ENCODE results near the gene CBLB.

The CBLB gene

DNA sequence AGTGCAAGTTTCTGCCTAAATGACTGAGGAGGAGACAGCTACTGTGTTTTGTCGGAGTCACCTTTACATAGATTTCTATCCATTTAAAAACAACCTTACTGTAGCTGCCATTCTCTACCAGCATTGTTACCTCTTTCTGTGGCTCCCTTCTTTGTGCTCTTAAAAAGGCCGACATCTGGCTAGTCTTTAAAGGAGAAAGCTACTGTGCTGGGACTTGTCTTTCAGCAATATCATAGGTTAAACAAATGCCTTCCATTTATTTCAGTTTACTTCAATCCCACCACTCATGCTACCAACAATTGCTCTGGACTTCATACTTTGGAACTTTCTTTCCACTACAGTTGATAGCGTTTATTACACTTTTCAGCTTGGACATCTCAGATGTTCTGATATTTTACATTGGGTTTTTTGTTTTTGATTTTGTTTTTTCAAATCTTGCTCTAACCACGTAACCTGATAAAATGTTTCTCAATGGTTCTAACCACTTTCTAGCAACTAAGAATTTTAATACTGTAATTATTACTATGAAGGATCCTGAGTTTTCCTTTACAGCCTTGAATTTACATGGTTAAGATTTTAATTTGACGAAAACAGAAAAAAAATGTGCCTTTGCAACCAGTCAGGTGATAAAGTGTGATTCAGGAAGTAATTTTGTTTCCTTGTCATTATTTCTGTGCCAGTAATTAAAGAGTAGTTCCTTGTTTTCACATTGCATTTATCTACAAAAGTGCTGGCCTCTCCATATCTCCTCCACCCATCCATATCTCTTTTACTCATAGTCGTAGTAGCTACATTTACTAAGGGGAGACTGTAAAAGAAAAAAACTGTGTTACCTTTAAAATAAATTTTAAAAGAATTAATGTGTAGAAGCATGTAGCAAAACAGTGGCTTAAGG, 1.3 kb upstream of the CBLB start:
- no peak for DNase-seq (ENCODE audit: low read depth in 2 of 2)

DNA sequence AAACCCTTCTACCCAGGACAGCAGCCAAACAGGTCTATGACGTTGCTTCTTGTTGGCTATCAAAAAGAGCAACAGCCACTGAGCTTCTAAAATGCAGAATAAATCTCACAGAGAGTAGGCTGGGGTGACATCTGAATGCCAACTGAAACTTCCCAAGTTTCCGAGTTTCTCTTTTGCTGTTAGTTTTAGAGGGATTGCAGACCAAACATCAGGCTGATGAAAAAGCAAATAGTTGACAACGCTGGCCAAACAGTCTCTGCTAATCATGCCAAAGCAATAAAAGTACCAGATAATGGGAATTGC, 670 bp upstream of the CBLB start:
- DNase-seq (ENCODE audit: low read depth in 2 of 2), result no peak

DNA sequence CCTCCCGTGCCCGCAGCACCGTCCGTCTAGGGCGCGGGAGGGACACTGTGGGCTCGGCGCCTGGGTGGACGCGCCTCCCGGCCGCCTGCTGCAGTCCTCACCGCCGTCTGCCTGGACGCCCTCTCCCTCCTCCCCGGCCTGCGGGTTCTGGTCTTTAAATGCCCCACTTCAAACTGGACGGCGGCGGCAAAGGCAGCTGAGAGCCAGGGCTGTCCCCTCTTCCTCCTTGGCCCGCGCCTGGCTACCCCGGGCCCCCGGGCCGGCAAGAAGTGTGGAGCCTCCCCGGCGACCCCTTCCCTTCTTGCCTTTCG, 426 bp downstream of the CBLB start:
- no peak for DNase-seq (ENCODE audit: low read depth in 2 of 2)

DNA sequence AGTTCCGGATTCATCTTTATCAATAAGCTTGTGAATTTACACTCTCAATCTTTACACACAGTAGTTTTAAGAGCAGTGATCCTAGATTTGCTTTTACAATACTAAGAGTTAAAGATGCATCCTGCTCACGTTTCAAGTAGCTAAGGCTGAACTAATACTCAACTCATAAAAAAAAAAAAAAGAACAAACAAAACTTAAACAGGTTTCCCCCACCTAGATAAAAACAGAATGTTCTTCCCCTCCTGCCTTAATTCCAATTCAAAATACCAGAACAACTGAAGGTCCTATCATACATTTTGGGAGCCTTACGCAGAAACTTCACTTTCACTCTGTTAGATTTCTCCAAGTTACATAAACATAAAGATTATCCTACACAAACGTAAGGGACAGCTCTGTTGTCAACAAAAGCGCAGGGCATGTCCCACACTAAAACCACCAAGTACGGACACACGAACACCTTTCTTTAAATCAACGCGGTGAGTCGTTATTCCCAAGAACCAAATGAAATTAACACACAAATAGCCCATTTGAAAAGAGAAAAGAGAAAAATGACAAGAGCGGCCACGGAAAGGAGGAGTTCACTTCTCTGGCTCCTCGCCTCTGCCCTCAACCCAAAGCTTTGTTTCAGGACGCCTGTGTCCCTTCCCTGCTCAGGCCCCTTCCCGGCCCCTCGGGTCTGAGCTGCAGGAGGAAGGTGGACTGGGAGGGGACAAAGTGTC, 941 bp downstream of the CBLB start:
- DNase-seq (ENCODE audit: low read depth in 2 of 2), result no peak

DNA sequence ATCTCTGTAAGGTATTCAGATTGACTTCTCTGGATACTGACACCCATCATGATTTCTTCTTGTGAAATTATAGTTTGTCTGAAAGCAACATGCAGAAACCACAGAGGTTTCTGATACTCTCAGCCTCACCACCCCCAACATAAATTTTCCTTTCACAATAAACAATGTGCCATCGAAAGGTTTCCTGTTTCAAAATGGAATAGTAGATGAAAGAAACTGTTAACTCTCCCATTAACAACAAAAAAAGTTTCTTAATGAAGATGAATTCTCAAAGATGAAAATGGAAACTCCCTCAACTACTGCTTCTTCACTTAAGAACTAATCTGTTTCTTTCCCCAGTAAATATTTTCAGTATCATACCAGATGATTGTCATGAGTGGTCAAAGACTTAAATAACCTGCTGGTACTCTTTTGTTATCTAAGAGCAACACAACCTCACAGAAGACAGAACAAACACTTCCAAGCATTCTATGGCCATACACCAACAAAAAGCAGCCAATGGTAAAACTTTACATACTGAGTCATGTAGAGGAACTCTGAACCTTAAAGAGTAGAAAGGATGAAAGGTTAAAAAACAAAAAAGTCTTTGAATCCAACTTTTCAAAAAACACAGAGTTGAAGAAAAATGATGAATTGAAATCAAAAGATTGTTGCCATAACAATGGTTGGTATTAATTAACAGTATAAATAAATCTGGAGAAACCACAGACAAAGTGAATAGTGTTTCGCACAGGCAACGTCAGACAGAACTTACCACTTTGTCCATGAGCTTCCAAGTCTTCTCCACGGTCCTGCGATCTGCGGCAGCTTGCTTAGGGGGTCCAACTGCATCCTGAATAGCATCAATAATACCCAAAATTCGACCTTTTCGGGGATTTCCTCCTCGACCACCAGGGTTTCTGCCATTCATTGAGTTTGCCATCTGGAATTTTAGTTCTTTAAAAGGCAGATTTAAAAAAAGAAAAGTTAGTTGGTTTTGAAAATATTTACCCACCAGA, 1.9 kb downstream of the CBLB start:
- DNase-seq (ENCODE audit: low read depth in 2 of 2), result no peak

DNA sequence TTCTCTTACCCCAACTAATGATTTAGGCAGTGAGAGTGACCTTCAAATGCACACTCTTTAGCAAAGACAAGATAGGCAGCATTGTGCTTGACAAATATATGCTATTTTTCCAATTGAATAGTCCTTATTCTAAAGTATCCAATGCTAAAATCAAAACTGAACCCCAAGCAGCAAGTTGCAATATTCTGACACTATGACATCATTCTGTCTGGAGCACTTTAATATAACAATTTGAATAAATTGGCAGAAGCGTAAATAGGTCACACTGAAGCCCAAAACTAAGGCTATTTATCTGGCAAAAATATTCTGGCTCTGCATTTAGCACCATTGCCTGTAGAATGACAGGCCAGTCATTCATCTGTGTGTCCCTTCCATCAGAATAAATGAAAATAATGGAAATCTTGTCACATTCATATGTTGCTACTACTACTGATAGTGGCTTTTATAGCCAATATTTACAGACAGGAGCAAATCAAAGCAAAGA, 2.9 kb downstream of the CBLB start:
- no peak for DNase-seq (ENCODE audit: low read depth in 2 of 2)

DNA sequence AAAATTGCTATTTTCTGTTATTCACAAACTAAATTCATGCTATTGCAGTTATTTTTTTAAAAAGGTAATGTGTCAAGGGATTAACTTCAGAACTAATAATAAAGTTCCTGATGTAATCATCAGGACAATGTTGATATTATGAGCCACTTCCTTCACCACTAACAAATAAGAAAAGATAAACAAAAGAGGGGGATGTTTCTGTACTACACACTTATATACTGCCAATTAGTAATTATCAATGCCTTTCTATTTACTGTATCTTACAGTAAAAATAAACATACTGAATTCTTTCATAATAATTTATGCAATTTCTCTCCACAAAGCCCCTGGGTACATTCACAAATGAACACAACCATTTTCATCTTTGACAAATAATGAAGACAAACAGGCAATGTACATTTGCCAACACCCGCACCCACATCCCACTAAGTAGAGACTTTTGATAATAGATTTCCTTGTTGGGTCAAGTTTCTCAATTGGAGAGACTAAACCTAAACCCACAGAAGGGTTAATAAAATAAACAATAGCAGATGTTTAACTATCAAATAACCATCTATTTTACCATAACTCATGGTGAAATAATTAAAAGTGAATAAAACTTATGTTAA, 3.7 kb downstream of the CBLB start:
- no peak for DNase-seq (ENCODE audit: low read depth in 2 of 2)

DNA sequence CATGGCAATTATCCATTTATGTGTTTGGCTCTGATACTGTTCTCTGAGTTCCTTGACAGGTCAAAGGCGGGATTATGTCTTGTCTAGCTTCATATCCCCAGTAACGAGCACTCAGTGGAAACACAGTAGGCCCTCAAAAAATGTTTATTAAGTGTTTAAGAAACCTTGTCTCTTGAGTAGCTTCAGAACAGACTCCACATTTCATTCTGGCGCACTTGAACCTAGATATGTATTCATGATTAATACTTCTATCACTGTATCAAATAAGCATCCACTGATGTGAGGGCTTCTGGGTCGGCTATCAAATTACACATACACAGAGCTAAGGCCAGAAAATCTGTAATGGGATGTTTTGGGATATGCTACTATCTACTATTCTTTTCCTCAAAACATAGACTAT, 4.6 kb downstream of the CBLB start:
- no peak for DNase-seq (ENCODE audit: low read depth in 2 of 2)

DNA sequence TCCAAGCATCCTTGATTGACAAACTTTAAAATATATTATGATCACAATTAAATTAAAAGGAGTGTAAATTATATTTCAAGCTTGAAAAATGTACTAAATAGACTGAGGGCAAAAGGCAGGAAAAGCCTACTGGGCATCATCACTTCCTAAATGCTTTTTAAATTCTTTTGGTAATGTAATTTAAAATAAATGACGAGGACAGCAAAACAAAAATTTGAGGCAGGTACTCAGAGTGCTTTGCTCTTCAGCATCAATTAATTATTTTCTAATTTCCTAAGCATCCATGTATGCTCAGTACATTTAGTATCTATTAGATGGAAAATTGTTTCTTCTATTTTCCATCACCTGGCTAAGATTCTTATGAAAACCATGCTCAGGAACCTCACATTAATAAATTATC, 5.2 kb downstream of the CBLB start:
- DNase-seq (ENCODE audit: low read depth in 2 of 2), result no peak

DNA sequence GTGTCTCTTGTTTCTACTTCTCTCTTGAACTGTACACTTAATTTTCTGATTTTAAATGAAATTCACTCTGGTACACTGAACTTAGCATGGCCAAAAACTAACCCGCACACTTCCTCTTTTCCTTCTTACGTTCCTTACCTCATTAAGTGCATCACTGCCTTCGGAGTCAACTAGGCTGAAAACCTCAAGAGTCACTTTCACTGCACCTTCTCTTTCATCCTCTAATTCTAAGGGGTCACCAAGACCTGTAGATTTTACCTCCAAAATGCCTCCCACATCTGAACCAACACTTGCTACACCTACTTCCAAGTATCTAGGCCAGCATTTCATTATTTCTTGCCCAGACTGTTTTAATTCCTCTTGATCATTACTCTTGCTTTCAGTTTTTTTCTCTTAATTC, 6.6 kb downstream of the CBLB start:
- no peak for DNase-seq (ENCODE audit: low read depth in 2 of 2)

DNA sequence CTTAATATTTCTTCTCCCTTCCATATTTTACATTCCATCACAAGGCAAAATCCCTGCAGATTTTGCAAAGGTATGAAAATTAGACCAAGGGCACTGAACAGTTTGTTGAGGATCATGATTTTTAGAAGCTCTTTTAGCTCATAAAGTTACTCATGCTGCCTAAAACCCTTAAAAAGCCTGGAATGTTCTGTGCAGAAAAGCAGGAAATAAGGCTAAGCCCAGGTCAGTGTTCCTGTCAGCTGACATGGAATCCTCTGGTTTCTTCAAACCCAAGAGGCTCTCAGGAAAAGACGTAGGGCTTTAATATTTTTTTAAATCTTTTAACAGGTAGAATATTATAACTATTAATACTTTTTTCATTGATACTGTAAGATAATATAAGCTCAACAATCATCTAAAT, 8.2 kb downstream of the CBLB start:
- no peak for DNase-seq (ENCODE audit: low read depth in 2 of 2)

DNA sequence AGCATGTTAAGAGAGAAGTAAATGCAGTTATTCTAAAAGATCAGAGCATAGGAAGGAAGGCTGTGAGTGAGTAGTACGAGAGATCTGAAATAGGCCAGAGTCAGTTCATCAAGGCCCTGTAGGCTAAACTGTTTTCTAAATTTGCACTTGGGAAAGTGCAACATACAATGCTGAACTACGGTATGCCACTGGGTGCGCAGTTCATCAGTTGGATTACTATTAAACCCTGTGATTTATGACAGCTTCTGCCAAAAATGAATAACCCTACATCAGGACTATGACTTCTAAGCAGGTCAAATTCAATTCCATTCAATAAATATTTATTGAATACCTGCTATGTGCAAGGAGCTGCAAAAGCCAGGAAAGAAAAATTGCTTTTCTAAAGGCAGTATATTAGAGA, 10.8 kb downstream of the CBLB start:
- DNase-seq (ENCODE audit: low read depth in 2 of 2), result no peak

DNA sequence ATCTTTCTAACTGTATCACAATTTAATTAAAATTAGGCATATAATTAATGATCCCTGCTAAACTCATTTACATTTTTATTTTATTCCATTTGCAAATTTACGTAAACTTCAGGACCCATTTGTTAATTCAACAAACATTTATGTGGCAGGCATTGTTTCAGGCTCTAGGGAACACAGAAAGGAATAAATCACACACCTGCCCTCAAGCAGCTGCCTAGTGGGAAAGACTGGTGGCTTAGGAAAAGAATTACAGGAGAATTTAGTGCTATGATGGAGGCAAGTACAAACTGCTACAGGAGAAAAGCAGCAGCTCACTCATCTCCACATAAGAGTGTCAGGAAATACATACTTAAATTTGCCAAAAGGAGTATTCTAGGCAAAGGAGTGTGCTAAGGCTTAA, 11.2 kb downstream of the CBLB start:
- no peak for DNase-seq (ENCODE audit: low read depth in 2 of 2)

DNA sequence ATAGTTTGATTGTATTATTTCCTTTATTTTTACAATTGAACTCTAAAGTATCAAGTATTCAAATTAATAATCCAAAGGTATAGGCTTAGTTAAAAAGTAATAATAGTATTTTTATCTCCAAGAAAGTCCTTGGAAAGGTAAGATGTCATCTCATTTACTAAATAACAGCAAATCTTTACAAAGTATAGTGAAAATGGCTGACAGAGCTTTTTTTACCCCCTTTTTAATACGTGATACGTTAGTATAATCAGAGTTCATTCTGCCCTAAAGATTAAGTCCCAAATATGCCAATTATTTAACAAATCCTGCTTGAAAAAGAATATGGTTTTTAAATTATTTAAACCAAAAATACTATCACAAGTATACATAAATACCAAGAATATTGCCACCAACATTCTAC, 12.2 kb downstream of the CBLB start:
- DNase-seq (ENCODE audit: low read depth in 2 of 2), result no peak

DNA sequence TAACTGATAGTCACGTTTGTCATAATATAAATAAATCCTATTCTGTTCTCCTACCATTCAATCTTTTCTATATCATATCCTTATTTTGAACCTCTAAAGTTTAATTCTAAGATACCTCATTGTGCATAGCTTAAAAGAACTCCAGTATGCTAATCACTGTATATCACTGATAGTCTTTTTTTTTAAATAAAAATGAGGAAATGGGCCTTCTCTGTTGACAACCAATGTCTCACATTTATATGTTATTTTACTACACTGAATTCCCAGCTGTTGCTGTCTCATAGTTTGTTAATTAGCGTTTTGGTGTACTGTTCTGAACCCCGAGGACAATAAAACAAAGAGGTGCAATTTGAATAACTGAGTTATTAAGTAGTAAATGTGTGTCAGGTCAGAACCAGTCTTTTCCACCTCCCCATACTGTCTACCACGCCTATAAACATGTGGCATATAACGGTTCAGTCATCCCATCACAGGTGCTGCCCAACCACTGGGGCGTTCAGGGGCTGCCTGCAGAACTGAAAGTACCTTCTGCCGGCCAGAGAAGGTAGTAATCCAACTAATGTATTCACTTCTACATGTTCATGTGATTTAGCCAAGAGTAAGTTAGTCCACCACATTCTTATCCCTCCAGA, 14.9 kb downstream of the CBLB start:
- DNase-seq (ENCODE audit: low read depth in 2 of 2), result no peak

DNA sequence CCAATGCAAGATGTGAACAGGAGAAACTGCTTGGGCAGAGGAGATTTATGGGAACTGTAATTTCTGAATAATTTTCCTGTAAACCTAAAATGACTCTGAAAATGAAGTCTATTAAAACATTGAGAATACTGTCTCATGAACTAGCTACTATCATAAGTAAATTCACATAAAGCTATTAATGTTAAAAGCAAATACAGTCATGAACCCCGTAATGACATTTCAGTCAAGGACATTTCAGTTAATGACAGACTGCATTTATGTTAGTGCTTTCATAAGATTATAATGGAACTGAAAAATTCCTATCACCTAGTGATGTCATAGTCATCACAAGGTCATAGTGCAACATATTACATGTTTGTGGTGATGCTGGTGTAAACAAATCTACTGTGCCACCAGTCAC, 17.2 kb downstream of the CBLB start:
- DNase-seq (ENCODE audit: low read depth in 2 of 2), result no peak

DNA sequence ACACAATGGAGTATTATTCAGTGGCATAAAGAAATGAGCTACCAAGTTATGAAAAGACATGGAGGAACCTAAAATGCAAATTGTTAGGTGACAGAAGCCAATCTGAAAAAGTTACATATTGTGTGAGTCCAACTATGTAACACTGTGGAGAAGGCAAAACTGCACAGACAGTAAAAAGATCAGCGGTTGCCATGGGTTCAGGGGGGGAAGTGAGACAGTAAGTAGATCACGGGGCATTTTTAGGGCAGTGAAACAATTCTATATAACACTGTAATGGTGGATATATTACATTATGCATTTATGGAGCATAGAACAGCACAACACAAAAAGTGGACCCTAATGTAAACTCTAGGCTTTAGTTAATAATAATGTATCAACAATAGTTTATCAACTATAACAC, 17.6 kb downstream of the CBLB start:
- DNase-seq (ENCODE audit: low read depth in 2 of 2), result no peak

DNA sequence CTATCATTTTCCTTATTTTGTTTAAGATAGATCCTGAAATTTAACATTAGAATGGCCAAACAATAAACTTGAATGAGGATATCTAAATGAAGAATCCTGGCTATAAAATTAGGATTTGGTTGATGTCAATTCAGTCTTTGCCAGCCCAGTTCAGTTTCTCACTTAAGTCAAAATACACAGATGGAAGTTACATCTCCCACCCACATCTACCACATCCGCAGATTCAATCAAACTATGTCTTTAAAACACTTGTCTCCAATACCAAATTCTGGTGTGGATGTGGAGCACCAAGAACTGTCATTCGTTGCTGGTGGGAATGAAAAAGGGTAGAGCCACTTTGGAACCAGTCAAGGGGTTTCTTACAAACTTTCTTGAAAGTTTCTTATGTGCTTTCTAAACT, 18.2 kb downstream of the CBLB start:
- no peak for DNase-seq (ENCODE audit: low read depth in 2 of 2)

DNA sequence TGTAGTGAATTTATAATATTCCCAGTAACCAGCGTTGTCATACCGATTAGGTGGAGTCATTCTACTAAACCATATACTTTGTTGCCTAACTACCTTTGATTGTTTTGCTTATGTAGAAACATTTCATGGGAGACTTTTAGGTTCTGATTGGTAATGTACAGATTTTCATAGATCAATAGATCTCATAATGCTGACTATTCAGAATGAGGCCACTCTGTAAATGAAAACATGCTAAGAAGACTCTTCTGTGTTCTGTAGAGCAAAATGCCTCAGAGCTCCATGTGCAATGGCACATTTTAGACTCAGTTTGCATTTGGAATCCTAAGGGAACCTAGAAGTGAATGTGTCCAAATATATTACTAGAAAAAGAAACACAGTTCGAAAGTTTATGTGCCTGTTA, 20.0 kb downstream of the CBLB start:
- no peak for DNase-seq (ENCODE audit: low read depth in 2 of 2)

DNA sequence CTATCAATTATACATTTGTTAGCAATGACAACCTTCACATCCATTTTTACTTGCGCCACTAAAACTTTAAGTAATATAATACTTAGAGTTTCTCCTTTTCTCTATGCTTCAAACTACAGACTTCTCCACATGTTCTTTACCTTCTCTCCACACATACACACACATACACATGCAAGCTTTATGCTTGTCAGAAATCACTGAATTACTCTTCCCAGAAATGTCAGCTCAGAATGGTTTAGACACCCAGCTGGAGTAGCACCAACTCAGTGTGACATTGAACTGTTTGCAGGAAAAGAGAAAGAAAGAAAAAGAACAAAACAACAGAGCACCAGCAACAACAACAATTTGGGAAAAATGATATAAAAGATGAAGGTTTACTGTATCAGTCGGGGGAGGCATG, 20.9 kb downstream of the CBLB start:
- no peak for DNase-seq (ENCODE audit: low read depth in 2 of 2)

DNA sequence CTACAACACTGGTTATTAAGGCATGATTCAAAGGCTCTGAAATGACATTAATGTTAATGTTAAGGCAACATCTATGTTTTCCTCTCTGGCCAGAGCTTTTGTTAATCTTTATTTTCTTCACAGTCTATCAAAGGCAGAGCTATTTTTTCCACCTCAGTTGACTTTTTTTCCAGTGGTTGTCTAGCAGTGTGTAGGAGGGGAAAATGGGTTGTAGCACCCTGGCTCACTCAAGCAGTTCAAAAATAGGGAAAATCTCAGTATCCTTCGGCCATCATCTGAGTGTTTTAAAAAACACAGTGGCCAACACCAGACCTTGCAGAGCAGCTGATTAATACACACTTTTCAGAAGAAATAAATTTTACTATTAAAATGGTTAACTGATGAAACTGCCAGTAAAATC, 21.4 kb downstream of the CBLB start:
- no peak for DNase-seq (ENCODE audit: low read depth in 2 of 2)

DNA sequence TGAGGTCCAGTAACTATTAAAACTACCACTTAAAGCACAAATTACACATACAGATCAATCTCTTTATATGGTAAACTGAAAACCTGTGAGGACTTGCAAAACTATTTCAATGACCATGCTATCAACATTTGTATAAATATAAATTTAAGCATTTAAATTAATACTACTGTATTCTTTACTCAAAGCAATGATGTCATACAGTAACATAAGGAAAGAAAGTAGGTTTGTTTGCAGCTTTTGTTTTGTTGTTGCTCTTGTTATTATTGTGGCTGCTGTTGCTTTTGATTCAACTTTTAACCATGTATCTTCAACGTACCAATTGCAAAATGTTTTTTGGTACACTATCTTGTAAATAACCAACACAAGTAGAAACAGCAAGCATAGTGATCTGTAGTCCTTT, 22.0 kb downstream of the CBLB start:
- DNase-seq (ENCODE audit: low read depth in 2 of 2), result no peak

Measured in stimulated activated CD8-positive, alpha-beta memory T cell treated with anti-CD3 and anti-CD28 coated beads, Interleukin-2, amount 100 ng/mL, for 1 hour (primary cell).